HepG2 (cell line): ENCODE measurements around the gene SLC22A9. TPM values are rescaled to one million over a fixed set of nuclear protein-coding genes. Genes with fewer than 3 reads are reported as not detected.

ENCODE experiments used
- AHDC1 ChIP-seq: sonication (generic); formaldehyde crosslinking; IDR thresholded peaks from 2 replicates; pipeline ENCODE4 v1.5.1; 2020; ENCODE audit warnings: mild to moderate bottlenecking, missing genetic modification reagents, borderline replicate concordance
- CREM ChIP-seq, 2 experiments: sonication (generic) in 1 of 2; formaldehyde crosslinking in 1 of 2; IDR thresholded peaks; 2 replicates each; pipeline versions ENCODE4 v1.4.0 to v1.6.1; 2016 to 2020; ENCODE audit warnings: antibody characterized with exemption in 1 of 2, mild to moderate bottlenecking in 1 of 2, missing genetic modification reagents in 1 of 2
- FOXK2 ChIP-seq: fragments of 450-650 bp; IDR thresholded peaks from 2 replicates; pipeline ENCODE4 v1.6.1; 2016
- NR2F1 ChIP-seq, 2 experiments: fragments of 450-650 bp in 1 of 2; formaldehyde crosslinking in 1 of 2; IDR thresholded peaks; 2 replicates each; pipeline versions ENCODE4 v1.5.0 to v1.6.1; 2016 to 2020; ENCODE audit warnings: mild to moderate bottlenecking in 1 of 2, missing compliant biosample characterization in 1 of 2, missing genetic modification reagents in 1 of 2, moderate library complexity in 1 of 2
- REST ChIP-seq, 2 experiments: IDR thresholded peaks; 2 replicates each; pipeline ENCODE4 v1.6.1; 2011 to 2012; ENCODE audit warnings: low read length in 2 of 2, borderline replicate concordance in 1 of 2, low read depth in 1 of 2, mild to moderate bottlenecking in 1 of 2, moderate library complexity in 1 of 2
- SAP130 ChIP-seq: IDR thresholded peaks from 2 replicates; pipeline ENCODE4 v1.6.1; 2016; ENCODE audit warnings: low read depth
- SP140L ChIP-seq: sonication (generic); formaldehyde crosslinking; IDR thresholded peaks from 2 replicates; pipeline ENCODE4 v1.4.0; 2020; ENCODE audit warnings: missing genetic modification reagents, borderline replicate concordance
- TARDBP ChIP-seq: sonication (generic); formaldehyde crosslinking; IDR thresholded peaks from 2 replicates; pipeline ENCODE4 v1.8.0; 2022; ENCODE audit warnings: mild to moderate bottlenecking, missing genetic modification reagents
- ZBTB7B ChIP-seq: sonication (generic); formaldehyde crosslinking; IDR thresholded peaks from 2 replicates; pipeline ENCODE4 v1.4.0; 2020; ENCODE audit warnings: missing genetic modification reagents
- ZNF282 ChIP-seq: fragments of 450-650 bp; IDR thresholded peaks from 2 replicates; pipeline ENCODE4 v1.6.1; 2018; ENCODE audit not compliant: partially characterized antibody
- ZNF414 ChIP-seq: sonication (generic); formaldehyde crosslinking; IDR thresholded peaks from 2 replicates; pipeline ENCODE4 v1.5.0; 2020; ENCODE audit warnings: missing genetic modification reagents
- ZNF543 ChIP-seq: sonication (generic); formaldehyde crosslinking; IDR thresholded peaks from 2 replicates; pipeline ENCODE4 v1.4.0; 2020; ENCODE audit warnings: mild to moderate bottlenecking, missing genetic modification reagents
- polyA plus RNA-seq, 8 experiments: library from polyadenylated mRNA; depleted of rRNA in 3 of 8; stranded (reverse) in 7 of 8; unstranded in 1 of 8; fragments of >200 nt; fragmentation: Illumina TruSeq in 4 of 8; extraction: Trizol in 4 of 8; gene quantifications; 2 replicates each; pipeline versions ENCODE4 v1.2.1 to v1.2.3, GENCODE V29; 2011 to 2016; ENCODE audit warnings: low read depth in 4 of 8, missing spikeins in 1 of 8, mixed read lengths in 1 of 8; ENCODE audit not compliant: insufficient read depth in 1 of 8
- total RNA-seq, 5 experiments: library from RNA; depleted of rRNA; stranded (reverse); fragments of >200 nt; fragmentation: Illumina TruSeq; extraction: Trizol; gene quantifications; 2 replicates each; pipeline ENCODE4 v1.2.3, GENCODE V29; 2016; ENCODE audit warnings: low read depth in 1 of 5
- TF ChIP-seq, protein P1 (sequence below): IDR thresholded peaks from 2 replicates; pipeline ENCODE4 v1.6.1; 2018; ENCODE audit warnings: missing genetic modification reagents, mild to moderate bottlenecking, missing compliant biosample characterization
- TF ChIP-seq, protein P2 (sequence below): sonication (generic); formaldehyde crosslinking; IDR thresholded peaks from 2 replicates; pipeline ENCODE4 v1.5.1; 2020; ENCODE audit warnings: mild to moderate bottlenecking, moderate library complexity, missing genetic modification reagents

The SLC22A9 gene
- total and polyA plus RNA-seq, 2 of the 13 experiments (the other 11 are each of a cell fraction or from before 2014, with no cell fraction given) = 4.0 to 11.7 TPM

- TF ChIP-seq, protein P1, sequence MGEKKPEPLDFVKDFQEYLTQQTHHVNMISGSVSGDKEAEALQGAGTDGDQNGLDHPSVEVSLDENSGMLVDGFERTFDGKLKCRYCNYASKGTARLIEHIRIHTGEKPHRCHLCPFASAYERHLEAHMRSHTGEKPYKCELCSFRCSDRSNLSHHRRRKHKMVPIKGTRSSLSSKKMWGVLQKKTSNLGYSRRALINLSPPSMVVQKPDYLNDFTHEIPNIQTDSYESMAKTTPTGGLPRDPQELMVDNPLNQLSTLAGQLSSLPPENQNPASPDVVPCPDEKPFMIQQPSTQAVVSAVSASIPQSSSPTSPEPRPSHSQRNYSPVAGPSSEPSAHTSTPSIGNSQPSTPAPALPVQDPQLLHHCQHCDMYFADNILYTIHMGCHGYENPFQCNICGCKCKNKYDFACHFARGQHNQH (CRISPR knock-in tag) = peak; percentile 58; the same call in 1 of the 2 replicates
- peak; percentile 91 for TF ChIP-seq AHDC1 (CRISPR knock-in tag)
- 0 out of 2 replicates have a peak, but pooled peaks have one; percentile 27 for TF ChIP-seq TARDBP
- TF ChIP-seq NR2F1 (CRISPR knock-in tag; IDR thresholded peaks at IDR 0.05) = peak; percentile 68 to 71; a peak in 3 of 4 replicates
- TF ChIP-seq CREM (IDR thresholded peaks at IDR 0.05) = peak; percentile 19; the same call in 1 of the 2 replicates
- TF ChIP-seq CREM (CRISPR knock-in tag; IDR thresholded peaks at IDR 0.05) = no peak
- no peak for TF ChIP-seq ZNF282
- TF ChIP-seq SAP130 = peak; percentile 39
- TF ChIP-seq FOXK2 = peak; percentile 69
- TF ChIP-seq SP140L (CRISPR knock-in tag) = no peak
- peak in 1 of 2 experiments; percentile 39; a peak in 1 of 4 replicates for TF ChIP-seq REST (IDR thresholded peaks at IDR 0.05; ENCODE audit: borderline replicate concordance in 1 of 2, low read depth in 1 of 2, low read length in 2 of 2)
- 0 out of 2 replicates have a peak, but pooled peaks have one; percentile 29 for TF ChIP-seq ZBTB7B (CRISPR knock-in tag)
- TF ChIP-seq, protein P2, sequence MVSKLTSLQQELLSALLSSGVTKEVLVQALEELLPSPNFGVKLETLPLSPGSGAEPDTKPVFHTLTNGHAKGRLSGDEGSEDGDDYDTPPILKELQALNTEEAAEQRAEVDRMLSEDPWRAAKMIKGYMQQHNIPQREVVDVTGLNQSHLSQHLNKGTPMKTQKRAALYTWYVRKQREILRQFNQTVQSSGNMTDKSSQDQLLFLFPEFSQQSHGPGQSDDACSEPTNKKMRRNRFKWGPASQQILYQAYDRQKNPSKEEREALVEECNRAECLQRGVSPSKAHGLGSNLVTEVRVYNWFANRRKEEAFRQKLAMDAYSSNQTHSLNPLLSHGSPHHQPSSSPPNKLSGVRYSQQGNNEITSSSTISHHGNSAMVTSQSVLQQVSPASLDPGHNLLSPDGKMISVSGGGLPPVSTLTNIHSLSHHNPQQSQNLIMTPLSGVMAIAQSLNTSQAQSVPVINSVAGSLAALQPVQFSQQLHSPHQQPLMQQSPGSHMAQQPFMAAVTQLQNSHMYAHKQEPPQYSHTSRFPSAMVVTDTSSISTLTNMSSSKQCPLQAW = 0 out of 2 replicates have a peak, but pooled peaks have one; percentile 27
- 0 out of 2 replicates have a peak, but pooled peaks have one; percentile 57 for TF ChIP-seq ZNF414 (CRISPR knock-in tag)
- TF ChIP-seq ZNF543 (CRISPR knock-in tag) = no peak
These were observed 34.8 kb downstream of the SLC22A9 start (continued) for GRCh38 chr11:63404161-63404935.
